Endothelial cell of umbilical vein (primary cell): ENCODE measurements around the gene DUSP15.

ENCODE experiments used
- CTCF ChIP-seq, 2 donors: IDR thresholded peaks; 1 replicate in 1 of 2; 2 replicates in 1 of 2; pipeline ENCODE4 v1.5.1; 2011; ENCODE audit warnings: low read length in 2 of 2, mild to moderate bottlenecking in 2 of 2, moderate library complexity in 2 of 2, control low read depth in 1 of 2, inconsistent platforms in 1 of 2, low read depth in 1 of 2; ENCODE audit not compliant: insufficient read depth in 1 of 2; ENCODE audit errors: extremely low read depth in 1 of 2
- EZH2 ChIP-seq: IDR thresholded peaks from 2 replicates; pipeline ENCODE4 v1.6.1; 2012; ENCODE audit warnings: borderline replicate concordance, low read depth, mild to moderate bottlenecking, moderate library complexity, low read length, inconsistent platforms; ENCODE audit not compliant: severe bottlenecking
- FOS ChIP-seq: IDR thresholded peaks from 2 replicates; pipeline ENCODE4 v1.6.1; 2011; ENCODE audit warnings: mild to moderate bottlenecking, low read length, moderate library complexity, borderline replicate concordance; ENCODE audit not compliant: insufficient read depth
- GATA2 ChIP-seq: IDR thresholded peaks from 2 replicates; pipeline ENCODE4 v1.7.0; 2011; ENCODE audit warnings: low read depth, mild to moderate bottlenecking, moderate library complexity, mixed read lengths, low read length; ENCODE audit not compliant: insufficient read length, insufficient read depth
- JUN ChIP-seq: IDR thresholded peaks from 2 replicates; pipeline ENCODE4 v1.6.1; 2011; ENCODE audit warnings: borderline replicate concordance, low read depth; ENCODE audit not compliant: insufficient read length, insufficient read depth
- MAX ChIP-seq: IDR thresholded peaks from 2 replicates; pipeline ENCODE4 v1.6.1; 2011; ENCODE audit not compliant: insufficient read depth, insufficient read length
- MYC ChIP-seq: IDR thresholded peaks from one replicate; pipeline ENCODE4 v1.6.1; 2011; ENCODE audit warnings: mild to moderate bottlenecking, low read depth, low read length
- POLR2A ChIP-seq: IDR thresholded peaks from 2 replicates; pipeline ENCODE4 v1.6.1; 2012; ENCODE audit warnings: low read depth, mild to moderate bottlenecking, control low read depth, low read length
- POLR2AphosphoS5 ChIP-seq: IDR thresholded peaks from 2 replicates; pipeline ENCODE4 v1.6.1; 2012; ENCODE audit warnings: low read depth, mild to moderate bottlenecking, control low read depth, low read length, moderate library complexity; ENCODE audit not compliant: insufficient read depth

GRCh38 chr20:31857861-31858759, 12.2 kb downstream of the DUSP15 start:
- TF ChIP-seq MAX, result no peak
- no peak for TF ChIP-seq CTCF (IDR thresholded peaks at IDR 0.05; ENCODE audit: extremely low read depth in 1 of 2, insufficient read depth in 1 of 2, low read depth in 1 of 2, low read length in 2 of 2)
- TF ChIP-seq POLR2A, result no peak
- TF ChIP-seq POLR2AphosphoS5, result no peak
- no peak for TF ChIP-seq MYC
- no peak for TF ChIP-seq FOS
- no peak for TF ChIP-seq EZH2
- no peak for TF ChIP-seq GATA2
- no peak for TF ChIP-seq JUN
